PC-3 (cell line): ENCODE measurements around the gene TMEM140.

Experiments used
- CTCF ChIP-seq: fragments of 300-600 bp; sonication (generic); conservative IDR thresholded peaks from 2 replicates; pipeline ENCODE4 v1.5.1; 2017; ENCODE audit warnings: antibody characterized with exemption, low read depth, mild to moderate bottlenecking, low read length
- EZH2phosphoT487 ChIP-seq: fragments of 300-600 bp; sonication (generic); IDR thresholded peaks from 2 replicates; pipeline ENCODE4 v1.6.1; 2018; ENCODE audit warnings: mild to moderate bottlenecking, antibody characterized with exemption, low read length, borderline replicate concordance

- TF ChIP-seq CTCF (no peak), EZH2phosphoT487 (no peak)
Observed at GRCh38 chr7:135204876-135205275, 57.0 kb downstream of the TMEM140 start.
